A673 (cell line): Measurements from ENCODE around the gene NUP50. TPM values are rescaled to one million over a fixed set of nuclear protein-coding genes. Genes with fewer than 3 reads are reported as not detected.

Experiments used
- BruUV-seq: library from RNA; stranded (reverse); fragments of 400-500 nt; replicated peaks from 2 replicates; lab custom pipeline; 2021; lab: Mats Ljungman, UMichigan
- CTCF ChIA-PET: fragments of 300-600 bp; sonication (Branson Sonifier 250); formaldehyde crosslinking; loops from one replicate; lab custom pipeline; 2022; ENCODE audit warnings: antibody characterized with exemption; lab: Charles Lee
- POLR2A ChIA-PET: fragments of 300-600 bp; sonication (Branson Sonifier 250); formaldehyde crosslinking; loops from one replicate; lab custom pipeline; 2022; ENCODE audit warnings: antibody characterized with exemption; ENCODE audit not compliant: low non-redundant PET; lab: Charles Lee
- DNase-seq: peaks from one replicate; pipeline ENCODE4 v3.0.0-alpha.2; 2015; ENCODE audit warnings: low spot score
- H3K27ac ChIP-seq: fragments of 200-600 bp; sonication (generic); 2 replicates; pipeline ENCODE4 v1.5.1; 2016; ENCODE audit warnings: mixed run types, low read depth, mild to moderate bottlenecking, mixed read lengths, antibody characterized with exemption, low read length; ENCODE audit not compliant: poor library complexity, severe bottlenecking
- H3K27me3 ChIP-seq: fragments of 200-600 bp; sonication (generic); replicated peaks from 2 replicates; pipeline ENCODE4 v1.6.1; 2017; ENCODE audit warnings: mixed run types, low read depth, mild to moderate bottlenecking, mixed read lengths, antibody characterized with exemption, low read length; ENCODE audit not compliant: insufficient read depth, poor library complexity
- H3K36me3 ChIP-seq: fragments of 200-600 bp; sonication (generic); 2 replicates; pipeline ENCODE4 v1.6.1; 2016; ENCODE audit warnings: mixed run types, mild to moderate bottlenecking, mixed read lengths, antibody characterized with exemption, low read length; ENCODE audit not compliant: insufficient read depth, poor library complexity, severe bottlenecking
- H3K4me1 ChIP-seq: fragments of 200-600 bp; sonication (generic); 2 replicates; pipeline ENCODE4 v1.6.1; 2017; ENCODE audit warnings: mixed run types, mild to moderate bottlenecking, mixed read lengths, antibody characterized with exemption, low read length; ENCODE audit not compliant: insufficient read depth, poor library complexity, severe bottlenecking
- H3K4me3 ChIP-seq: fragments of 200-600 bp; sonication (generic); 2 replicates; pipeline ENCODE4 v1.5.1; 2016; ENCODE audit warnings: low read depth, mixed run types, mild to moderate bottlenecking, mixed read lengths, low read length; ENCODE audit not compliant: poor library complexity, severe bottlenecking
- H3K9me3 ChIP-seq: fragments of 200-600 bp; sonication (generic); 2 replicates; pipeline ENCODE4 v1.6.1; 2016; ENCODE audit warnings: mixed run types, low read depth, mild to moderate bottlenecking, mixed read lengths, antibody characterized with exemption, low read length; ENCODE audit not compliant: poor library complexity, severe bottlenecking
- EZH2 ChIP-seq: fragments of 200-600 bp; sonication (generic); IDR thresholded peaks from 2 replicates; pipeline ENCODE4 v1.6.1; 2017; ENCODE audit warnings: borderline replicate concordance, low read depth, mild to moderate bottlenecking, mixed read lengths, antibody characterized with exemption, low read length; ENCODE audit not compliant: poor library complexity, severe bottlenecking
- intact Hi-C: fragments of 100-400 bp; cut with micrococcal nuclease; formaldehyde crosslinking; loops from one replicate; pipeline ENCODE4 v1.10.0; 2022; ENCODE audit not compliant: unreplicated experiment
- total RNA-seq: library from RNA; stranded (reverse); gene quantifications from 2 replicates; pipeline ENCODE4 v1.2.3, GENCODE V29; 2021
- TF ChIP-seq, protein P1 (sequence below): fragments of 300-800, 200-600 bp; sonication (generic); conservative IDR thresholded peaks from 2 replicates; pipeline ENCODE4 v1.5.1; 2017; ENCODE audit warnings: low read depth, mild to moderate bottlenecking, antibody characterized with exemption, low read length, moderate library complexity, mixed read lengths

The NUP50 gene
- total RNA-seq, 1 experiment from 2014 or later, result 124 TPM

DNA sequence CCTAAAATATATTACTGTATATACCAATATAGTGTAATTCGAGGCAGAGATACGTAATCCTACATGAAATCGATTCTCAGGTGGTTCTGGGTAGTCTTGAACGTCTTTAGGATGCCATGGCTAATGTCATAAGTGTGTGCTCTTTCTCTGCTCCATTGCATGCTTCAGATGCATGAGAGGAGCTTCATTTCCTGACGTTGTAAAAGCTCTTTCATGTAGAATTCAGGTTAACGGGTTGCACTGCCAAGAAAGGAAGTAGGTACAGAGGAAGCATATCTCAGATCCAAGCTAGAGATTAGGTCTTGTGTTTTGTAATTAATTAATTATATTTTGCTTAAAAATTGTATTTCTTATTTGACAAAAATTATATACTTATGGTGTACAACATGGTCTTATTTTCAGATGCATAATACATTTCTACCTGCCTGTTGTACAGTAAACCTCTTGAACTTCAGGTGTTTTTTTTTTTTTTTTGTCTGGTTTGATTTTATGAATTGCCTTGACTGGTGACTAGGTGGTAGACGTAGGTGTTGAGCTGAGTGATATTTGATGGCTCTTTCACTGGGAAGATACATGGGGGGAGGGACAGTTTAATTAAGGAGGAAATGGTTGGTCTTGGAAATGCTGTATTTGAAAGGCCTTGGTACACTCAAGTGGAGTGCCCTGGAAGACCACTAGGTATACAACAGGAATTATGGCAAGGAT is 9.3 kb downstream of the NUP50 start:
- CTCF ChIA-PET, result interaction anchor here (0.6 kb wide), 1 partner anchor 27 kb away, joined by 5 read pairs; no protein-coding TSS in a partner anchor
- Histone ChIP-seq H3K4me1 (no peaks in the 10 kb centered on the region), H3K27me3 (no peaks in the 10 kb centered on the region), H3K36me3 (peaks cover 98% of the 10 kb centered on the region), H3K4me3 (no peak overlapping the region), H3K27ac (no peak overlapping the region), H3K9me3 (no peaks in the 10 kb centered on the region)
- no peak for TF ChIP-seq EZH2
- TF ChIP-seq, protein P1, sequence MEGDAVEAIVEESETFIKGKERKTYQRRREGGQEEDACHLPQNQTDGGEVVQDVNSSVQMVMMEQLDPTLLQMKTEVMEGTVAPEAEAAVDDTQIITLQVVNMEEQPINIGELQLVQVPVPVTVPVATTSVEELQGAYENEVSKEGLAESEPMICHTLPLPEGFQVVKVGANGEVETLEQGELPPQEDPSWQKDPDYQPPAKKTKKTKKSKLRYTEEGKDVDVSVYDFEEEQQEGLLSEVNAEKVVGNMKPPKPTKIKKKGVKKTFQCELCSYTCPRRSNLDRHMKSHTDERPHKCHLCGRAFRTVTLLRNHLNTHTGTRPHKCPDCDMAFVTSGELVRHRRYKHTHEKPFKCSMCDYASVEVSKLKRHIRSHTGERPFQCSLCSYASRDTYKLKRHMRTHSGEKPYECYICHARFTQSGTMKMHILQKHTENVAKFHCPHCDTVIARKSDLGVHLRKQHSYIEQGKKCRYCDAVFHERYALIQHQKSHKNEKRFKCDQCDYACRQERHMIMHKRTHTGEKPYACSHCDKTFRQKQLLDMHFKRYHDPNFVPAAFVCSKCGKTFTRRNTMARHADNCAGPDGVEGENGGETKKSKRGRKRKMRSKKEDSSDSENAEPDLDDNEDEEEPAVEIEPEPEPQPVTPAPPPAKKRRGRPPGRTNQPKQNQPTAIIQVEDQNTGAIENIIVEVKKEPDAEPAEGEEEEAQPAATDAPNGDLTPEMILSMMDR, result no peak
- POLR2A ChIA-PET, result no interaction called here
- intact Hi-C loops, result no loop called here
- no TSS peak for BruUV-seq
- no peak for DNase-seq

DNA sequence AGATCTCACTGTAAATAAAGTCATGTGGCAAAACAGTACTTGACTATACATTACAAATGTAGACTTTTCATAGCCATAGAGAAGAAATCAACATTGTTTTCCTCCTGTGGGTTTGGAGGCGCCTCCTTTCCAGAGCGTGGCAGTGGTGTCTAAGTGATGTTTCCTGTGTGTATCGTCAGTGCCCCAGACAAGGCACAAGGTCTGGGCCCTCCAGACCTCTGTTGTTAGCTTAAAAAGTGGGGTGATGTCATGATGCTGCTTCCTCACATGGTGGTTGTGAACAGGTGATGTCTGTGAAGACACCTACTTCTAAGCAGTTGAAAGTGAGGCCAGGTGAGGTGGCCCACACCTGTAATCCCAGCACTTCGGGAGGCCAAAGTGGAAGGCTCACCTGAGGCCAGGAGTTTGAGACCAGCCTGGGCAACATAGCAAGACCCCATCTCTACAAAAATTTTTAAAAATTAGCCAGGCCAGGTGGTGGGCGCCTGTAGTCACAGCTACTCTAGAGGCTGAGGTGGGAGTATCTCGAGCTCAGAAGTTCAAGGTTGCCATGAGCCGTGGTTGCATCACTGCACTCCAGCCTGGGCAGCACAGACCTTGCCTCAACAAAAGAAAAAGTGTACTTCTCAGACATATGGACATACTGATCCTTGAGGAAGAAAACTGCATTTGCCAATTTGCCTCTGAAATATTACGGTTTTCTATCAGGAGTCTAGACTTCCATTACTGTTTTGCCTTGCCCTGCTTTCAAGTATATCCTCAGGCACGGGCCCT is 15.7 kb downstream of the NUP50 start:
- H3K36me3 ChIP-seq, result peaks cover 88% of the 10 kb centered on the region

DNA sequence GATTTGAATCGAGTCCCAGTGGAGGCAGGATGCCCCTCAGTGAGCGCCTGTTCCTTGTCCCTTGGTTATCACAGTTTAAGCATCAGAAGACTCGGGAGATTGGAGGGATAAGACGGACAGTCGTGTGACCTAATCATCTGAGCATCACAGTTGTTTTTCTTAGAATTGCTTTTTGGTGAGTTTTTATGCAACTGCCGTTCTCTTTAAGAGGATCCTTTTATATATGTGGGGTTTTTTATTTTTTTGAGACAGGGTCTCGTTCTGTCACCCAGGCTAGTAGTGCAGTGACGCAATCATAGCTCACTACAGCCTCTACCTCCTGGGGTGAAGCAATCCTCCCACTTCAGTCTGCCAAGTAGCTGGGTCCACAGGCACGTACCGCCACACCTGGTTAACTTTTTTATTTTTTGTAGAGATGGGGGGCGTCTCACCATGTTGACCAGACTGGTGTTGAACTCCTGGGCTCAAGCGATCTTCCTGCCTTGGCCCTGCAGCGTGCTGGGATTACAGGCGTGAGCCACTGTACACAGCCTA is 16.5 kb downstream of the NUP50 start:
- Histone ChIP-seq H3K4me3 (no peak overlapping the region), H3K27ac (peak overlapping the region; percentile 10), H3K9me3 (no peaks in the 10 kb centered on the region), H3K27me3 (no peaks in the 10 kb centered on the region), H3K36me3 (peaks cover 87% of the 10 kb centered on the region), H3K4me1 (peaks cover 9% of the 10 kb centered on the region)
- intact Hi-C loops, result no loop called here
- no TSS peak for BruUV-seq
- ChIA-PET POLR2A (no interaction called here), CTCF (no interaction called here)
- no peak for DNase-seq
- TF ChIP-seq EZH2, result no peak
- TF ChIP-seq, protein P1, result no peak

More for the DNA sequence above, 15.7 kb downstream of the NUP50 start:
- no TSS peak for BruUV-seq
- intact Hi-C loops, result no loop called here
- ChIA-PET CTCF (no interaction called here), POLR2A (no interaction called here)
- H3K27ac ChIP-seq, result no peak overlapping the region
- no peaks in the 10 kb centered on the region for H3K9me3 ChIP-seq
- TF ChIP-seq EZH2, result no peak
- TF ChIP-seq, protein P1, result no peak
- DNase-seq, result no peak
- H3K4me3 ChIP-seq, result no peak overlapping the region
- no peaks in the 10 kb centered on the region for H3K27me3 ChIP-seq
- H3K4me1 ChIP-seq, result peaks cover 9% of the 10 kb centered on the region
